Body of pancreas (tissue), 4 donors: ENCODE data around the gene ZBP1.

ENCODE experiments used
- POLR2A ChIP-seq, 3 donors: fragments of 450-650 bp; IDR thresholded peaks; one replicate each; pipeline ENCODE4 v1.6.1; 2016; ENCODE audit warnings: antibody characterized with exemption in 3 of 3, mild to moderate bottlenecking in 2 of 3
- TF ChIP-seq, protein P1 (sequence below), 7 experiments: fragments of 450-650 bp in 4 of 7; fragments of 200-600 bp in 3 of 7; sonication (generic) in 3 of 7; IDR thresholded peaks; one replicate each; pipeline ENCODE4 v1.5.1; 2016 to 2019; ENCODE audit warnings: antibody characterized with exemption in 7 of 7

DNA sequence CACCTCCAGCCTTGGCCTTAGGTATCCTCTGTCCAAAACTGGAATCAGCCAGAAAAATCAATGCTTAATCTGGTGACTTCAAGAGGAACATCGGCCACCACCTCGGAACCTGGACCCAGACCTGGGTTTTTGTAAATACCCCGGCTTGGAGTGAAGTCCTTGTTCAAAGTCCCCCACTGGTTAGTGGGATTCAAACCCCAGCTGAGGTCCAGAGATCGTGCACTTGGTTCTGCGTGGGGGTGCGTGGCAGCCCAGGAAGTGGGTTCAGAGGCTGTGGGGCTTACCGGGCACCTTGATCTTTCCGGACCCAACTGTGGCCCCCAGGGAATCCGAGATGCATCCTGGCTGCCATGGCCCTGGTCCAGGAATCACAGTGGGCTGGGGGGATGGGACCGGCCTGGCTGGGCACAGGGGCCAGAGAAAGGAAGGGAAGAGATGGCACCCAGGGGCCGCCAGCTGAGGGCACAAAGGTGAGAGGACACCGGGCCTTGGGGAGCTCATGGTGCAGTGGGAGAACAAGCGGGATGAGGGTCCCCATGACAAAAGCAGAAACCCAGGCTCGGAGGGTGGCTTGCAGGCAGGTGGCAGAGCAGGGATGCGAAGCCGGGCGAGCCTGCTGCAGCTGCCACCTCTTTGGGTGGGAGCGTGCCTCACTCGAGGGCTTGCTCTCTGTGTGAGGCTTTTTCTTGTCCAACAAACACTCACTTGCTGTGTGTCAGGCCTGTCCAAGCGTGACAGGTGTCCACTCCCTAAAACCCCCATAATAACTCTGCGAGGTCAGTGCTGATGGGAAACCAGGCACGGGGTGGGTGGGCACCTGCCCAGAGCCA is 27.7 kb downstream of the ZBP1 start:
- TF ChIP-seq, protein P1, sequence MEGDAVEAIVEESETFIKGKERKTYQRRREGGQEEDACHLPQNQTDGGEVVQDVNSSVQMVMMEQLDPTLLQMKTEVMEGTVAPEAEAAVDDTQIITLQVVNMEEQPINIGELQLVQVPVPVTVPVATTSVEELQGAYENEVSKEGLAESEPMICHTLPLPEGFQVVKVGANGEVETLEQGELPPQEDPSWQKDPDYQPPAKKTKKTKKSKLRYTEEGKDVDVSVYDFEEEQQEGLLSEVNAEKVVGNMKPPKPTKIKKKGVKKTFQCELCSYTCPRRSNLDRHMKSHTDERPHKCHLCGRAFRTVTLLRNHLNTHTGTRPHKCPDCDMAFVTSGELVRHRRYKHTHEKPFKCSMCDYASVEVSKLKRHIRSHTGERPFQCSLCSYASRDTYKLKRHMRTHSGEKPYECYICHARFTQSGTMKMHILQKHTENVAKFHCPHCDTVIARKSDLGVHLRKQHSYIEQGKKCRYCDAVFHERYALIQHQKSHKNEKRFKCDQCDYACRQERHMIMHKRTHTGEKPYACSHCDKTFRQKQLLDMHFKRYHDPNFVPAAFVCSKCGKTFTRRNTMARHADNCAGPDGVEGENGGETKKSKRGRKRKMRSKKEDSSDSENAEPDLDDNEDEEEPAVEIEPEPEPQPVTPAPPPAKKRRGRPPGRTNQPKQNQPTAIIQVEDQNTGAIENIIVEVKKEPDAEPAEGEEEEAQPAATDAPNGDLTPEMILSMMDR (IDR thresholded peaks at IDR 0.05): no peak
- TF ChIP-seq POLR2A (IDR thresholded peaks at IDR 0.05): no peak
